ENCODE measurements around the gene CARD6.
"Not testable (repeated sequence)": the region's sequence is repeated elsewhere in the genome, so short reads cannot be mapped to it uniquely, and the experiment has no call there.

Gene CARD6

GRCh38 chr5:40875958-40876357, 34.8 kb downstream of the CARD6 start:
- no peak for DNase-seq

DNA sequence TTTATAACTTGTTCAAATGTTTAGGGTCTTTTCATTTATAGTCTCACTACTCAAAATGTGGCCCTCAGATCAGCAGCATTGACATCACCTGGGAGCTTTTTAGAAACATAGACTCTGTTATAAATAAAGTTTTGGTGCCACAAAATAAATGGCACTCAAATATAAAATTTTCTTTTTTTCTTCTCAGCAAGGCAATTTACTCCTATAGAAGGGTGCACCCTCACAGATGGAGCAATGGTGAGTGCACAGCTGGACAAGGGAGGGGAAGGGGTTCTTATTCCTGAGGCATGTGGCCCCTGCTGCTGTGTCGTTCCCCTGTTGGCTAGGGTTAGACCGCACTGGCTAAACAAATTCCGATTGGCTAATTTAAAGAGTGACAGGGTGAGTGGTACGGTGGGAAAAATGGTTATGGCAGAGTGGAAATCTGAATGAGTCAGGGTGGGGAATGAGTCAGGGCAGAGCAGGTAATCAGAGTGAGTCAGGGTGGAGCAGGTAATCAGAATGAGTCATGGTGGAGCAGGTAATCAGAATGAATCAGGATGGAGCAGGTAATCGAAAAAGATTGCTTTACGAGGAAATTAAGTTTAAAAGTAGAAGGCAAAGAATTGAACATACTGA, 36.3 kb downstream of the CARD6 start:
- no peak for DNase-seq

GRCh38 chr5:40879163-40879942, 38.2 kb downstream of the CARD6 start:
- peak; percentile 35 for DNase-seq

DNA sequence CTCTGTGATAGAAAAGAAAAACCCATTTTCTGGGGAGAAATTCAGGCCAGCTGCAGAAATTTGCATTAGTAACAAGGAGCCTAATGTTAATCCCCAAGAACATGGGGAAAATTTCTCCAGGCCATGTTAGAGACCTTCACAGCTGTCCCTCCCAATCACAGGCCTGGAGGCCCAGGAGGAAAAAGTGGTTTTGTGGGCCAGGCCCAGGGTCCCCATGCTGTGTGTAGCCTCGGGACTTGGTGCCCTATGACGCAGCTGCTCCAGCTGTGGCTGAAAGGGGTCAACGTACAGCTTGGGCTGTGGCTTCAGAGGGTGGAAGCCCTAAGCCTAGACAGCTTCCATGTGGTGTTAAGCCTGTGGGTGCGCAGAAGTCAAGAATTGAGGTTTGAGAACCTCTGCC, 41.1 kb downstream of the CARD6 start:
- no peak for DNase-seq

DNA sequence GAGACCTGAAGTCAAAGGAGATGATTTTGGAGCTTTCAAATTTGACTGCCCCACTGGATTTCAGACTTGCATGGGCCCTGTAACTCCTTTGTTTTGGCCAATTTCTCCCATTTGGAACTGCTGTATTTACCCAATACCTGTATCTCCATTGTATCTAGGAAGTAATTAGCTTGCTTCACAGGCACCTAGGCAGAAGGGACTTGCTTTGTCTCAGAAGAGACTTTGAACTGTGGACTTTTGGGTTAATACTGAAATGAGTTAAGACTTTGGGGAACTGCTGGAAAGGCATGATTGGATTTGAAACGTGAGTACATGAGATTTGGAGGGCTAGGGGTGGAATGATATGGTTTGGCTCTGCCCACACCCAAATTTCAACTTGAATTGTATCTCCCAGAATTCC, 41.9 kb downstream of the CARD6 start:
- not testable (repeated sequence) for DNase-seq

DNA sequence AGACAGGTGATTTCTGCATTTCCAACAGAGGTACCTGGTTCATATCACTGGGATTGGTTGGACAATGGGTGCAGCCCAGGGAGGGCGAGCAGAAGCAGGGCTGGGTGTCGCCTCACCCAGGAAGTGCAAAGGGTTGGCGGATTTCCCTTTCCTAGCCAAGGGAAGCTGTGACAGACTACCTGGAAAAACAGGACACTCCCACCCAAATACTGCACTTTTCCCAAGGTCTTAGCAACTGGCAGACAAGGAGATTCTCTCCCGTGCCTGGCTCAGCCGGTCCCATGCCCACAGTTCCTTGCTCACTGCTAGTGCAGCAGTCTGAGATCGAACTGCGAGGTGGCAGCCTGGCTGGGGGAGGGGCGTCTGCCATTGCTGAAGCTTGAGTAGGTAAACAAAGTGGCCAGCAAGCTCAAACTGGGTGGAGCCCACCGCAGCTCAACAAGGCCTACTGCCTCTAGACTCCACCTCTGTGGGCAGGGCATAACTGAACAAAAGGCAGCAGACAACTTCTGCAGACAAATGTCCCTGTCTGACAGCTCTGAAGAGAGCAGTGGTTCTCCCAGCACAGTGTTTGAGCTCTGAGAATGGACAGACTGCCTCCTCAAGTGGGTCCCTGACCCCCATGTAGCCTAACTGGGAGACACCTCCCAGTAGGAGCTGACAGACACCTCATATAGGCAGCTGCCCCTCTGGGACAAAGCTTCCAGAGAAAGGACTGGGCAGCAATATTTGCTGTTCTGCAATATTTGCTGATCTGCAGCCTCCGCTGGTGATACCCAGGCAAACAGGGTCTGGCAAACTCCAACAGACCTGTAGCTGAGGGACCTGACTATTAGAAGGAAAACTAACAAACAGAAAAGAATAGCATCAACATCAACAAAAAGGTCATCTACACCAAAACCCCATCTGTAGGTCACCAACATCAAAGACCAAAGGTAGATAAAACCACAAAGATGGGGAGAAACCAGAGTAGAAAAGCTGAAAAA, 54.6 kb downstream of the CARD6 start:
- DNase-seq, result not testable (repeated sequence)

GRCh38 chr5:40904205-40904993, 63.2 kb downstream of the CARD6 start:
- peak; percentile 52 for DNase-seq

- no peak for DNase-seq
These were observed 63.8 kb downstream of the CARD6 start for GRCh38 chr5:40904994-40905306.

- DNase-seq, result no peak
These were observed 65.2 kb downstream of the CARD6 start for GRCh38 chr5:40906351-40906751.

GRCh38 chr5:40909264-40909663, 68.1 kb downstream of the CARD6 start, which contains the start of gene C7:
TSS of gene C7 (plus strand) at chr5:40909497. CDS start at chr5:40909611, 114 bp downstream.
- no peak for DNase-seq

GRCh38 chr5:40909723-40910122, 68.6 kb downstream of the CARD6 start:
- DNase-seq, result no peak
